T-helper 2 cell (primary cell): ENCODE results near the gene SLC22A31.
A peak's percentile ranks its signal among the peaks of the same experiment; 100 is the strongest.
"Not testable (repeated sequence)": the region's sequence is repeated elsewhere in the genome, so short reads cannot be mapped to it uniquely, and the experiment has no call there.

Experiments
- DNase-seq, 5 experiments: peaks; one replicate each; pipeline versions ENCODE4 v3.0.0 to v3.0.0-alpha.2; 2012 to 2022

The SLC22A31 gene

GRCh38 chr16:89192956-89193575 lies 7.3 kb downstream of the SLC22A31 start:
- DNase-seq = peak in 3 of 5 experiments; percentile 32 to 79 (median 74)

- DNase-seq = peak in 3 of 5 experiments; percentile 65 to 86 (median 75)
Measured at GRCh38 chr16:89192186-89192955, 8.0 kb downstream of the SLC22A31 start.

GRCh38 chr16:89191901-89192185 lies 8.5 kb downstream of the SLC22A31 start:
- DNase-seq = no peak

GRCh38 chr16:89191033-89191900 lies 9.1 kb downstream of the SLC22A31 start:
- DNase-seq = no peak

GRCh38 chr16:89190150-89190958 lies 10.0 kb downstream of the SLC22A31 start:
- DNase-seq = no peak

- DNase-seq = no peak
Measured at GRCh38 chr16:89189358-89190025, 10.8 kb downstream of the SLC22A31 start.

GRCh38 chr16:89188471-89189357 lies 11.6 kb downstream of the SLC22A31 start:
- not testable (repeated sequence) for DNase-seq

GRCh38 chr16:89187770-89188392 lies 12.5 kb downstream of the SLC22A31 start:
- no peak for DNase-seq

- peak in 3 of 5 experiments; percentile 32 to 63 (median 39) for DNase-seq
Measured at GRCh38 chr16:89187032-89187769, 13.1 kb downstream of the SLC22A31 start.

GRCh38 chr16:89186593-89187031 lies 13.7 kb downstream of the SLC22A31 start:
- DNase-seq = peak in 1 of 5 experiments; percentile 49

GRCh38 chr16:89185887-89186592 lies 14.3 kb downstream of the SLC22A31 start:
- DNase-seq = peak in 1 of 5 experiments; percentile 43

GRCh38 chr16:89184933-89185794 lies 15.2 kb downstream of the SLC22A31 start:
- DNase-seq = peak in 2 of 5 experiments; percentile 35 to 54

GRCh38 chr16:89184677-89184932 lies 15.7 kb downstream of the SLC22A31 start:
- no peak for DNase-seq

GRCh38 chr16:89183975-89184676 lies 16.2 kb downstream of the SLC22A31 start:
- DNase-seq = no peak

GRCh38 chr16:89183463-89183862 lies 16.9 kb downstream of the SLC22A31 start:
- DNase-seq = no peak

GRCh38 chr16:89179656-89180315 lies 20.6 kb downstream of the SLC22A31 start:
- no peak for DNase-seq

GRCh38 chr16:89179148-89179484 lies 21.2 kb downstream of the SLC22A31 start:
- DNase-seq = no peak
